Fibroblast of pulmonary artery (primary cell): ENCODE data around the gene TRIP12.
"Not testable (repeated sequence)": the region's sequence is repeated elsewhere in the genome, so short reads cannot be mapped to it uniquely, and the experiment has no call there.

ENCODE experiments used
- DNase-seq: peaks from one replicate; pipeline ENCODE4 v3.0.0-alpha.2; 2010; ENCODE audit warnings: low read depth
- H3K4me3 ChIP-seq: replicated peaks from 2 replicates; pipeline ENCODE4 v1.5.1; 2011; ENCODE audit warnings: low read depth, mild to moderate bottlenecking, control low read depth, low read length, moderate library complexity
- CTCF ChIP-seq: IDR thresholded peaks from 2 replicates; pipeline ENCODE4 v1.5.1; 2011; ENCODE audit warnings: mild to moderate bottlenecking, control low read depth, low read length, inconsistent platforms; ENCODE audit errors: missing control alignments

TRIP12 gene

GRCh38 chr2:229921892-229922448 is at the start of gene TRIP12:
Gene TRIP12 (minus strand): TSS chr2:229922009. CDS start chr2:229880079, 41,930 bp downstream.
- TF ChIP-seq CTCF, result no peak
- DNase-seq, result peak; percentile 98
- H3K4me3 ChIP-seq, result peak within 1 kb of the TSS; percentile 92

- no peak for DNase-seq
- no peak overlapping the region for H3K4me3 ChIP-seq
- no peak for TF ChIP-seq CTCF
These were observed 49.5 kb upstream of the TRIP12 start for GRCh38 chr2:229971298-229971790.

GRCh38 chr2:229970406-229970805 is 48.6 kb upstream of the TRIP12 start:
- no peak overlapping the region for H3K4me3 ChIP-seq
- no peak for TF ChIP-seq CTCF
- no peak for DNase-seq

- H3K4me3 ChIP-seq, result no peak overlapping the region
- no peak for TF ChIP-seq CTCF
- DNase-seq, result no peak
These were observed 48.1 kb upstream of the TRIP12 start for GRCh38 chr2:229969921-229970320.

GRCh38 chr2:229963596-229963995 is 41.8 kb upstream of the TRIP12 start:
- peak; percentile 21 for DNase-seq
- not testable (repeated sequence) for H3K4me3 ChIP-seq

- H3K4me3 ChIP-seq, result no peak overlapping the region
- no peak for DNase-seq
- TF ChIP-seq CTCF, result no peak
These were observed 34.7 kb upstream of the TRIP12 start for GRCh38 chr2:229956491-229956890.

GRCh38 chr2:229955663-229956062 is 33.9 kb upstream of the TRIP12 start:
- TF ChIP-seq CTCF, result no peak
- no peak overlapping the region for H3K4me3 ChIP-seq
- no peak for DNase-seq
